ENCODE measurements around the gene SLC16A3.
A peak's percentile ranks its signal among the peaks of the same experiment; 100 is the strongest.

The SLC16A3 gene

GRCh38 chr17:82237083-82237745, 8.4 kb downstream of the SLC16A3 start:
- no peak for DNase-seq

DNA sequence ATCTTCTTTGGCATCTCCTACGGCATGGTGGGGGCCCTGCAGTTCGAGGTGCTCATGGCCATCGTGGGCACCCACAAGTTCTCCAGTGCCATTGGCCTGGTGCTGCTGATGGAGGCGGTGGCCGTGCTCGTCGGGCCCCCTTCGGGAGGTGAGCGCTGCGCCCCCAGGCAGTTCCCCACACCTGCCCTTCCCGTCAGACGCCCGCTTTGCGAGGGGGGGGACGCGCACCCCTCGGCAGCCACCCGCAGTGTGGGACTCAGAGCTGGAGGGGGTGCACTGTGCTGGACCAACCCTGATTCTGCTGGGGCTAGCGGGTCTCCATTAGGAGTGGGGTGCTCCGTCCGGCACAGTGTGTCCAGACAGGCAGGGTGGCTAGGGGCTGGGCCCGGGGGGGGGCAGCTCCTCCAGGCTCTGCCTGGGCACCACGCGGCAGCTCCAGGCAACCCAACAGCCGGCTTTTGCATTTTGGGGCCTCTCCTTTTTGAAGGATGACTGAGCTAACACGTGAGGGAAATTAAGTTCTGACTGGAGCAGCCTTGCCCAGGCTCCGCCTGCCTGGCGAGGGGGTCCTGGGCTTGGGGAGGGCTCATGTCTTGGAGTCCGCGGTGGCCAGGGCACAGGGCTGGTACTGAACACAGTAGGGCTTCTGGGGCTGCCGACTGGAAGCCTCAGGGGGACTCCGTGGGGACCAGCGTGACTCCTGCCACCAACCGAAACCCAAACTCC, 9.1 kb downstream of the SLC16A3 start:
- no peak for DNase-seq

- DNase-seq, result peak; percentile 80
Observed at GRCh38 chr17:82238472-82239201, 9.8 kb downstream of the SLC16A3 start.

GRCh38 chr17:82239401-82239925, 10.6 kb downstream of the SLC16A3 start:
- no peak for DNase-seq

GRCh38 chr17:82239926-82240505, 11.2 kb downstream of the SLC16A3 start:
- no peak for DNase-seq

GRCh38 chr17:82240506-82241182, 11.8 kb downstream of the SLC16A3 start:
- DNase-seq, result no peak

DNA sequence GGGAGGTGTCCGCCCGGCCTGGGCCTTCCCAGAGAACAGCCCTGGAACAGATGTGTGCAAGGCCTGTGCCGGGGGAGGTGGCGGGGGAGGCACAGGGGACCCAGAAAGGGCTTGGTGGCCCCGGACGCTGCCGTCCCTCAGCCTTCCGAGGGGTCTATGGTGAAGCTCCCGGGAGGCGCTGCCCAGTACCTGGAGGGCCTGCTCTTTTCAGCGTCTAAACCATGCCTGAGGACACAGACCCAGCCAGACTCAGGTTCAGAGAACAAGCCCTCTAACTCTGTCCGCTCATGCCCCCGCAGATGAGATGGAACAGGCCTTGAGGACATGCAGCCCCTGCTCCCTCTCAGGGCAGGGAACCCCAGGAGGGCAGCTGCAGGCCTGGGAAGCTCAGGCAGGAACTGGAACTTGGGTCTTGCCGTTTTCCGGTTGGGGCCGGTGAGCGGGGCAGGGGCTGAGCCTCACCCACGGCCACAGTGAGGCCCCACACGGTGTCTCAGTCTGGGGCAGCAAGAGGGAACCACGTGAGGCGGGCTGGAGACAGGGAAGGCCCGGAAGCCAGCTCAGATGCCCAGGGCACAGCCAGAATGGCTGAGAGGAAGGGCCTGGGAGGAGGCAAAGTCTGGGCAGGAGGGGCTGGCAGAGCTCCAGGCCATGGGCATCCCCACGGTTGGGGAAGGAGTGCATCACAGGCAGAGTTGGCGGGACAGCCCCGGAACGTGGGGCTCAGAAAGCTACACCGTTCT, 12.5 kb downstream of the SLC16A3 start:
- peak; percentile 39 to 74 for DNase-seq

- DNase-seq, result no peak
Observed at GRCh38 chr17:82241926-82242697, 13.3 kb downstream of the SLC16A3 start.

DNA sequence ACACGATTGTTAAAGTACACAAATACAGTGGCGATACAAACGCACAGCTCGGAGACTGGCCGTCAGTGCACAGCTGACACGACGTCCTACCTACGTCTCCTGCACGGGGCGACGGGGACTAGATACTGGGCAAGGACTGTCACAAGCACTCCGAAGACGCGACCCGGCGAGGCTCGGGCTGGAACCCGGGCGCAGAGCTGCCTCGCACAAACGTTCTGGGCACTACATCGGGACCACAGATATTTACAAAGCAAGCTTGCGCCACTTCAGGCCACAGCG, 13.8 kb downstream of the SLC16A3 start:
- DNase-seq, result no peak

- DNase-seq, result no peak
Observed at GRCh38 chr17:82242977-82243647, 14.3 kb downstream of the SLC16A3 start.

DNA sequence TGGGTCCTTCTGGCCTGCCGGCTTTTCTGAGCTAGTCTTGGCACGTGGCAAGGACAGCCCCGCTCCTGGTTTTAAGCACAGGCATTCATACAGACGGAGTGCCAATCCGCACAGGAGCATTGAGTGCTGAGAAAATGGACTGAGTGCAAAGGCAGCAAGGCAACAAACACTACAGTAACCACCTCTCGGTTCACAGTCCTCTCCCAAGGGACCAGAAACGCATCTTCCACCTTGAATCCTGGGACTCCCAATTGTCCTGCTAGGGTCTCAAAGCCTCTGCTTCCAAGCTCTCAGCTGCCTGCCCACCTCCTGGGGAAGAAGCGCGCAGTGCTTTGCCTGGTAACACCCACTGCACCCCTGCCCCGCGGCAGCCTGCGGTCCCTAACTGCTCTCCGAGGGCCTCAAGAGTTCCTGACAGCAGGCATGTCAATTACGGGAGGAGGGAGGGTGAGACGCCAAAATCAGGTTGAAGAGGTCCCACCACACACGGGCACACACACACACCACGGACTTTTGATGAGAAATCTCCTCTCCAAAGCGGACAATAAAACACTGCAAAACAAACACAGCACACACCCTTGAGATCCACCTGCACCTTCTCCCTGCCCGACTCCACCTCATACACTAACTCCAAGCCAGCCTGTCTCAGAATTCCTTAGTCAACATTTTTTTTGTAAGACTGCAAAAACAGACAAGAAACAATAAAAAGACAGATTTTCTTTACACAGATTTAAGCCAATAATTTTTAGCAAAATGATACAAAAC, 15.0 kb downstream of the SLC16A3 start:
- no peak for DNase-seq

DNA sequence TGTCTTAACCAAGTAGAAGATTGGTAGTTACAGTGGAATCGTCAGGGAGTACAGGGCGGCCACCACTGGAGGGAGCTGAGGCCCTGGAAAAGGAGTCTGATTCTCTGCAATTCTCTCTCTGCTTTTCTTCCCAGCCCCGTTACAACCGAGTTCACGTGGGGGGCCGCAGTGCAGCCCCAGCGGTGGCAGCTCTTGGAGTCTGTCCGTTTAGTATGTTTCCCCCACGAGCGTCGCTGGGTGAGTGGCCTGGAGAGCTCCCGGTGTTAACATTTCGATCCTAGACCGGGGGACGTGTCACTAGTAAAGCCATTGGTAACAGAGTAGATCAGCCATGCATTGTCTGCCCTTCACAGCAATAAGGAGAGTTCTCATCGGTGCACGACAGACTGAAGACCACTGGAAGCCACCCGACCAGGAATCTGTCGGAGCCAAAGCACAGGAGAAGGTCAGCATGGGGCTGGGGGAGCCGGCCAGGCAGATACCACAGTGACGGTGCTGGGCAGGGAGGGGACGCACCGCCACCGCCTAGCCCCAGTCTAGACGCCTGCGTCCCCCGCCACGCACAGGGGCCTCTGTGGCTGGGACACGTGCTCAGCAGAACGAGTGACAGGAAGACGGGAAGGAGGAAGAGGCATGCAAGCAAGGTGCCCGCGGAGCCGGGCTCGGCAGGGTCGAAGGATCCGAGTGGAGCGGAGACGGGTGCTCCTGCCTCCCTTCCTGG, 15.7 kb downstream of the SLC16A3 start:
- no peak for DNase-seq

DNA sequence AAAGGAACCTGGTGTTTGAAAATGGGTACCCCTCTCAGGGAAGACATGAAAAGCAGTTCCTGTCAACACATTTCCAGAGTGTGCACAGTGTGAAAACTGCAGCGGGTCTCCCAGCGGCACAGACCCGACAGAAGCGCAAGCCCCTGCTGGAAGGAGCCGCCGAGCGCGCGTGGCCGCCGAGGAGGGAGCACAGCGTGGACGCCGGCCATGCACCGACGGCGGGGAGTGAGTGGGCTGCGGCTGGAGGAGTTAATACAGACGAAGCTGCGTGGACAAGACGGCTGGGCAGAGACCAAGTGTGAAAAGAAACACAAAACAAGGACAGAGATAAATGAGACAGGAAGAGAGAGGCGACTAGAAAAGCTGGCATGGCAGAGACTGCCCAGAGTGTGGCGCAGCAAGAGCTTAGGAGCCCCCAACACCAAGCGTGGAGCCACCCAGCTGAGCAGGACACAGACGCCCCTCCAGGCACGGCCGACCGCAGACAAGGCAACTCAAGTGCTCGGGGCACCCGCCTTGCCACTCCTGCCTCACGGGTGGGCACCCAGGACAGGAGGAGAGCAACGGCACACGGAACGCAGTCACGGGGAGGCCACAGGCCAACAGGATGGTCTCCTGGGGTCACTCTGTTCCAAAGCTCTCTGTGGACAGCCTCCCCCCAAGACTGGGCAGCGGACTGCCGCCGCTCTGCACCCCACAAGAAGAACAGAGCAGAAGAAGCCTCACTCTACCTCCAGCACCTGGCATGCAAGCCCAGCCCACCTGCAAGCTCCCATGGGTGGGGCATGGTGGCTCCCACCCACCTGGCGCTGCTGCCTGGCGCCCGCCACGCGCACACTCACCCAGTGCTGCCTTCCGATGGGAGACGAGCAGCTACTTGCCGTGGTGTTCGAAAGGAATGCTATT, 16.5 kb downstream of the SLC16A3 start:
- DNase-seq, result no peak

- DNase-seq, result no peak
Observed at GRCh38 chr17:82246040-82246364, 17.2 kb downstream of the SLC16A3 start.

DNA sequence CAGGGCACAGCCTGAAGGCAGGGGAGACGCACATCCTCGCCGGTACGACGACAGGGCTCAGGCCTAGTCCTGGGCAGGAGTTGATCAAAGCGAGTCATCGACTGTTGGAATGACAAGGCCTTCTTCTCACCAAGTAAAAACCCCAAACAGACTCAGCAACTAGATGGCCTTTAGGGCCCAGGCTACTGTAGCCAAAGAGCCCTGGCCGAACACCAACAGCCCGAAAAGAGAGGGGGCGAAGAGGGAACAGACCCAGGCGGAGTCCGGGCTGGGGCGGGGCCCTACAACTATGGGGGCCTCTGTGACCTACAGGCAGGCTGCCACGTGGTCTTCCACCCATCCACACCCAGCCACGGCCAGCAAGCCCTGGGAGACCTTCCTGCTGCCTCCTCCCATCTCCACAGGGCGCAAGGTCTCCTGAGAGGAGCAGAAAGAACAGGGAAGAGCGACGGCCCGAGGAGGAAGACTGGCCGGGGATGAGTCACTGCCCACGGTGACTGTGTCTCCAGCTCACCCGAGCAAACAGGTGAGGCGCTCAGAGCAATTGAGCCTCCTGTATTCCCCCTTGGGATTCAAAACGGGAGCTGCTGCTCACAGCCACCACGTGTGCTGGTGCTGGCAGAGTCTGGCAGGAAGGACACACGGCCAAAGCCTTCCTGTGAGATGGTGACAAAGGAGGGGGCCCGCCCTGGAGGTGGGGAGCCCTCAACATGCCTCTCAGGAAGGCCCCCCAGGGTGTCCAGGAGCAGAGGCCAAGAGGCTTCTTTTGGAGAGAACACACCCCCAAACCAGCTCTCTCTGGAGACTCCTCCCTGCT, 17.7 kb downstream of the SLC16A3 start:
- no peak for DNase-seq

DNA sequence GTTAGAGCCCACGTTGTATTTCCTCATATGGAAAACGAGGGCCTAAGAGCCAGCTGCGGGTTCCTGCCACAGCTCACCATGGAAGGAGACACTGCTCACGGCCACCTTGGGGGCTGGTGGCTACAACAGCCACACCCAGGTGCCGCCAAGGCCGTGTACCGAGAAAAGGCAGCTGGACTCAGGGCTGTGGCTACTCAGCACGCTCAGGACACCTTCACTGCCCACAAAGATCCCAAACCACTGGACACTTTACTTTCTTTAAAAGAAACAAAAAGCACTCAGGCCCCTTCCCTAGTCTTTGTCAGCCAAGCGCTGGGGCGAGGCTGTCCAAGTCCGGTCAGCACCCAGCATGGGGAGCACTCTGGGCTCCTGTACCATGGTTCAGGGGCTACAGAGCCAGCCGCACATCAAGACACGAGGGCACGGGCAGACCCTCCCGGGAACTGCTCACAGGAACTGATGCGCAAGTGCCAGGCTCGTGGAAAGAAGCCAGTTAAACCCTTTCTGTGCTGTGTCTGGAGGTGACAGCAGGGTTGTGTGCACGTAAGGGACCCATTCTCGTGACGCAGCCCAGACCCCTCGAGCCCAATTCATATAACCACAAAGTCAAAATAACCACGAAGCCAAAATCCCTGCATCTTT, 18.5 kb downstream of the SLC16A3 start:
- DNase-seq, result no peak

Data from CD4-positive, alpha-beta T cell treated with Interleukin-4 for 1 hour (primary cell).